ENCODE measurements around the gene RAP1GAP2. TPM values are rescaled to one million over a fixed set of nuclear protein-coding genes. Genes with fewer than 3 reads are reported as not detected.
A peak's percentile ranks its signal among the peaks of the same experiment; 100 is the strongest.

The RAP1GAP2 gene
- total RNA-seq, 1 experiment from 2014 or later, result 72.8 TPM

DNA sequence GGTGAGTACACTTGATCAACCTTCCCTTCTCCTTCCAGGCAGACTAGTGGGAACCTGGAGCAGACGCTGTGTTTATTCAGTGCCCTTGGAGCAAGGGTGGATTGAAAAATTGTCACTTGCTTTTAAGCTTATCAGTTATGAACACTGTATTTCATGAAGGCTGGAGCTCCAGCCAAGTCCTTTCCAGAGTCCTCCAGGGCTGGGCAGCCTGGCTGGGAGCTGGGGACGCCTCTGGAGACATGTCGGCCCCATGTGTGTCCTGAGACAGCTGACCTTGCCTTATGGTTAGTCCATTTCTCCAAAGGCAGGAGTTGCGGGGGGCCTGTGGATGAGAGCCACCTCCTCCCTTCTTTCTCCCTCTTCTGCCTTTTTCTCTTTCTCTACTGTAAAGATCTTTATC is 67.0 kb downstream of the RAP1GAP2 start:
- no peak for DNase-seq (ENCODE audit: low spot score)
- H3K9me3 Mint-ChIP-seq, result 0 out of 2 replicates have a peak, but pooled peaks cover 4% of the 10 kb centered on the region
- no peak overlapping the region for H3K4me3 Mint-ChIP-seq
- no peak for ATAC-seq
- ChIA-PET CTCF (interaction anchor here (1.0 to 2.6 kb wide), 4 partner anchors 11 to 149 kb away, joined by 4 to 17 read pairs (median 4); no protein-coding TSS in a partner anchor), POLR2A (no interaction called here)
- TF ChIP-seq, protein P1, sequence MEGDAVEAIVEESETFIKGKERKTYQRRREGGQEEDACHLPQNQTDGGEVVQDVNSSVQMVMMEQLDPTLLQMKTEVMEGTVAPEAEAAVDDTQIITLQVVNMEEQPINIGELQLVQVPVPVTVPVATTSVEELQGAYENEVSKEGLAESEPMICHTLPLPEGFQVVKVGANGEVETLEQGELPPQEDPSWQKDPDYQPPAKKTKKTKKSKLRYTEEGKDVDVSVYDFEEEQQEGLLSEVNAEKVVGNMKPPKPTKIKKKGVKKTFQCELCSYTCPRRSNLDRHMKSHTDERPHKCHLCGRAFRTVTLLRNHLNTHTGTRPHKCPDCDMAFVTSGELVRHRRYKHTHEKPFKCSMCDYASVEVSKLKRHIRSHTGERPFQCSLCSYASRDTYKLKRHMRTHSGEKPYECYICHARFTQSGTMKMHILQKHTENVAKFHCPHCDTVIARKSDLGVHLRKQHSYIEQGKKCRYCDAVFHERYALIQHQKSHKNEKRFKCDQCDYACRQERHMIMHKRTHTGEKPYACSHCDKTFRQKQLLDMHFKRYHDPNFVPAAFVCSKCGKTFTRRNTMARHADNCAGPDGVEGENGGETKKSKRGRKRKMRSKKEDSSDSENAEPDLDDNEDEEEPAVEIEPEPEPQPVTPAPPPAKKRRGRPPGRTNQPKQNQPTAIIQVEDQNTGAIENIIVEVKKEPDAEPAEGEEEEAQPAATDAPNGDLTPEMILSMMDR (IDR thresholded peaks at IDR 0.05), result no peak
- TF ChIP-seq GRHL2 (CRISPR knock-in tag; IDR thresholded peaks at IDR 0.05; ENCODE audit: insufficient replicate concordance, severe bottlenecking), result no peak
- TF ChIP-seq, protein P2, sequence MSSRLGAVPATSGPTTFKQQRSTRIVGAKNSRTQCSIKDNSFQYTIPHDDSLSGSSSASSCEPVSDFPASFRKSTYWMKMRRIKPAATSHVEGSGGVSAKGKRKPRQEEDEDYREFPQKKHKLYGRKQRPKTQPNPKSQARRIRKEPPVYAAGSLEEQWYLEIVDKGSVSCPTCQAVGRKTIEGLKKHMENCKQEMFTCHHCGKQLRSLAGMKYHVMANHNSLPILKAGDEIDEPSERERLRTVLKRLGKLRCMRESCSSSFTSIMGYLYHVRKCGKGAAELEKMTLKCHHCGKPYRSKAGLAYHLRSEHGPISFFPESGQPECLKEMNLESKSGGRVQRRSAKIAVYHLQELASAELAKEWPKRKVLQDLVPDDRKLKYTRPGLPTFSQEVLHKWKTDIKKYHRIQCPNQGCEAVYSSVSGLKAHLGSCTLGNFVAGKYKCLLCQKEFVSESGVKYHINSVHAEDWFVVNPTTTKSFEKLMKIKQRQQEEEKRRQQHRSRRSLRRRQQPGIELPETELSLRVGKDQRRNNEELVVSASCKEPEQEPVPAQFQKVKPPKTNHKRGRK (CRISPR knock-in tag; IDR thresholded peaks at IDR 0.05; ENCODE audit: borderline replicate concordance), result no peak
- TF ChIP-seq, protein P3, sequence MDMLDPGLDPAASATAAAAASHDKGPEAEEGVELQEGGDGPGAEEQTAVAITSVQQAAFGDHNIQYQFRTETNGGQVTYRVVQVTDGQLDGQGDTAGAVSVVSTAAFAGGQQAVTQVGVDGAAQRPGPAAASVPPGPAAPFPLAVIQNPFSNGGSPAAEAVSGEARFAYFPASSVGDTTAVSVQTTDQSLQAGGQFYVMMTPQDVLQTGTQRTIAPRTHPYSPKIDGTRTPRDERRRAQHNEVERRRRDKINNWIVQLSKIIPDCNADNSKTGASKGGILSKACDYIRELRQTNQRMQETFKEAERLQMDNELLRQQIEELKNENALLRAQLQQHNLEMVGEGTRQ (CRISPR knock-in tag; IDR thresholded peaks at IDR 0.05), result no peak
- no peak for TF ChIP-seq ZNF423 (CRISPR knock-in tag; IDR thresholded peaks at IDR 0.05)
- TF ChIP-seq MYBL2 (CRISPR knock-in tag; IDR thresholded peaks at IDR 0.05), result no peak
- TF ChIP-seq GABPB1 (CRISPR knock-in tag; IDR thresholded peaks at IDR 0.05), result no peak
- TF ChIP-seq ZNF138 (CRISPR knock-in tag; conservative IDR thresholded peaks at IDR 0.05), result no peak
- TF ChIP-seq, protein P4, sequence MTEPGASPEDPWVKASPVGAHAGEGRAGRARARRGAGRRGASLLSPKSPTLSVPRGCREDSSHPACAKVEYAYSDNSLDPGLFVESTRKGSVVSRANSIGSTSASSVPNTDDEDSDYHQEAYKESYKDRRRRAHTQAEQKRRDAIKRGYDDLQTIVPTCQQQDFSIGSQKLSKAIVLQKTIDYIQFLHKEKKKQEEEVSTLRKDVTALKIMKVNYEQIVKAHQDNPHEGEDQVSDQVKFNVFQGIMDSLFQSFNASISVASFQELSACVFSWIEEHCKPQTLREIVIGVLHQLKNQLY (CRISPR knock-in tag; IDR thresholded peaks at IDR 0.05), result no peak
- TF ChIP-seq CREM (CRISPR knock-in tag; IDR thresholded peaks at IDR 0.05), result no peak
- TF ChIP-seq, protein P5, sequence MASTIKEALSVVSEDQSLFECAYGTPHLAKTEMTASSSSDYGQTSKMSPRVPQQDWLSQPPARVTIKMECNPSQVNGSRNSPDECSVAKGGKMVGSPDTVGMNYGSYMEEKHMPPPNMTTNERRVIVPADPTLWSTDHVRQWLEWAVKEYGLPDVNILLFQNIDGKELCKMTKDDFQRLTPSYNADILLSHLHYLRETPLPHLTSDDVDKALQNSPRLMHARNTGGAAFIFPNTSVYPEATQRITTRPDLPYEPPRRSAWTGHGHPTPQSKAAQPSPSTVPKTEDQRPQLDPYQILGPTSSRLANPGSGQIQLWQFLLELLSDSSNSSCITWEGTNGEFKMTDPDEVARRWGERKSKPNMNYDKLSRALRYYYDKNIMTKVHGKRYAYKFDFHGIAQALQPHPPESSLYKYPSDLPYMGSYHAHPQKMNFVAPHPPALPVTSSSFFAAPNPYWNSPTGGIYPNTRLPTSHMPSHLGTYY (CRISPR knock-in tag; IDR thresholded peaks at IDR 0.05), result no peak
- peak overlapping the region; percentile 91 for H3K27ac Mint-ChIP-seq
- no peaks in the 10 kb centered on the region for H3K27me3 Mint-ChIP-seq (ENCODE audit: low read depth)
- H3K36me3 Mint-ChIP-seq, result peaks cover 10% of the 10 kb centered on the region
- H3K4me1 Mint-ChIP-seq, result peaks cover 67% of the 10 kb centered on the region

DNA sequence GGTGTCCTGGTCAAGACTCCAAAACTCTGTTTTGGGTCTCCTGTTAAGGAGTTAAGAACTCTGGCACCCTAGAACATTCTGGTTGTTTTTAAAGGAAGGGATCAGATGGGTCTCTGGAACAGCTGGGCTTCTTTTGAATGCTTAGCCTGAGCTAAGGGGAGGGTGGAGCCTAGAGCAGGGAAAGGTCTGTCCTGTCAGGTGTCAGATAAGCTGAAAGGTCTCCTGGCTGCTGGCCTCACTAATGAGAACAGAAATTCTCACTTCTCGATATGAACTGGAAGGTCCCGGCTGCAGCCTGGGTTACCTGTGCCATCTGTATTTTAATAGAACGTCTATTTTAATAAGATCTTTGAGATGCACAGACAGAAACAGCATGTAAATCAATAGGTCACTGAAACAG is 69.0 kb downstream of the RAP1GAP2 start:
- H3K36me3 Mint-ChIP-seq, result peaks cover 3% of the 10 kb centered on the region
- H3K4me3 Mint-ChIP-seq, result no peak overlapping the region
- ChIA-PET POLR2A (no interaction called here), CTCF (interaction anchor here (1.0 to 1.8 kb wide), 2 partner anchors 11 to 17 kb away, joined by 3 to 17 read pairs; no protein-coding TSS in a partner anchor)
- ATAC-seq (no peak), DNase-seq (ENCODE audit: low spot score) (no peak)
- H3K4me1 Mint-ChIP-seq, result peaks cover 75% of the 10 kb centered on the region
- no peaks in the 10 kb centered on the region for H3K27me3 Mint-ChIP-seq (ENCODE audit: low read depth)
- H3K9me3 Mint-ChIP-seq, result no peaks in the 10 kb centered on the region
- H3K27ac Mint-ChIP-seq, result peak overlapping the region; percentile 33; the same call in 1 of the 2 replicates
- no peak for TF ChIP-seq ZNF396 (CRISPR knock-in tag; IDR thresholded peaks at IDR 0.05; ENCODE audit: borderline replicate concordance)
- no peak for TF ChIP-seq TCF7 (CRISPR knock-in tag; IDR thresholded peaks at IDR 0.05; ENCODE audit: low read depth)
- TF ChIP-seq, protein P6, sequence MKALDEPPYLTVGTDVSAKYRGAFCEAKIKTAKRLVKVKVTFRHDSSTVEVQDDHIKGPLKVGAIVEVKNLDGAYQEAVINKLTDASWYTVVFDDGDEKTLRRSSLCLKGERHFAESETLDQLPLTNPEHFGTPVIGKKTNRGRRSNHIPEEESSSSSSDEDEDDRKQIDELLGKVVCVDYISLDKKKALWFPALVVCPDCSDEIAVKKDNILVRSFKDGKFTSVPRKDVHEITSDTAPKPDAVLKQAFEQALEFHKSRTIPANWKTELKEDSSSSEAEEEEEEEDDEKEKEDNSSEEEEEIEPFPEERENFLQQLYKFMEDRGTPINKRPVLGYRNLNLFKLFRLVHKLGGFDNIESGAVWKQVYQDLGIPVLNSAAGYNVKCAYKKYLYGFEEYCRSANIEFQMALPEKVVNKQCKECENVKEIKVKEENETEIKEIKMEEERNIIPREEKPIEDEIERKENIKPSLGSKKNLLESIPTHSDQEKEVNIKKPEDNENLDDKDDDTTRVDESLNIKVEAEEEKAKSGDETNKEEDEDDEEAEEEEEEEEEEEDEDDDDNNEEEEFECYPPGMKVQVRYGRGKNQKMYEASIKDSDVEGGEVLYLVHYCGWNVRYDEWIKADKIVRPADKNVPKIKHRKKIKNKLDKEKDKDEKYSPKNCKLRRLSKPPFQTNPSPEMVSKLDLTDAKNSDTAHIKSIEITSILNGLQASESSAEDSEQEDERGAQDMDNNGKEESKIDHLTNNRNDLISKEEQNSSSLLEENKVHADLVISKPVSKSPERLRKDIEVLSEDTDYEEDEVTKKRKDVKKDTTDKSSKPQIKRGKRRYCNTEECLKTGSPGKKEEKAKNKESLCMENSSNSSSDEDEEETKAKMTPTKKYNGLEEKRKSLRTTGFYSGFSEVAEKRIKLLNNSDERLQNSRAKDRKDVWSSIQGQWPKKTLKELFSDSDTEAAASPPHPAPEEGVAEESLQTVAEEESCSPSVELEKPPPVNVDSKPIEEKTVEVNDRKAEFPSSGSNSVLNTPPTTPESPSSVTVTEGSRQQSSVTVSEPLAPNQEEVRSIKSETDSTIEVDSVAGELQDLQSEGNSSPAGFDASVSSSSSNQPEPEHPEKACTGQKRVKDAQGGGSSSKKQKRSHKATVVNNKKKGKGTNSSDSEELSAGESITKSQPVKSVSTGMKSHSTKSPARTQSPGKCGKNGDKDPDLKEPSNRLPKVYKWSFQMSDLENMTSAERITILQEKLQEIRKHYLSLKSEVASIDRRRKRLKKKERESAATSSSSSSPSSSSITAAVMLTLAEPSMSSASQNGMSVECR (CRISPR knock-in tag; IDR thresholded peaks at IDR 0.05; ENCODE audit: borderline replicate concordance), result no peak
- no peak for TF ChIP-seq GRHL2 (CRISPR knock-in tag; IDR thresholded peaks at IDR 0.05; ENCODE audit: insufficient replicate concordance, severe bottlenecking)
- no peak for TF ChIP-seq MXD4 (CRISPR knock-in tag; IDR thresholded peaks at IDR 0.05; ENCODE audit: borderline replicate concordance)
- TF ChIP-seq, protein P7, sequence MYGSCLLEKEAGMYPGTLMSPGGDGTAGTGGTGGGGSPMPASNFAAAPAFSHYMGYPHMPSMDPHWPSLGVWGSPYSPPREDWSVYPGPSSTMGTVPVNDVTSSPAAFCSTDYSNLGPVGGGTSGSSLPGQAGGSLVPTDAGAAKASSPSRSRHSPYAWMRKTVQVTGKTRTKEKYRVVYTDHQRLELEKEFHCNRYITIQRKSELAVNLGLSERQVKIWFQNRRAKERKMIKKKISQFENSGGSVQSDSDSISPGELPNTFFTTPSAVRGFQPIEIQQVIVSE (CRISPR knock-in tag; IDR thresholded peaks at IDR 0.05; ENCODE audit: borderline replicate concordance), result no peak
- TF ChIP-seq NFYB (CRISPR knock-in tag; conservative IDR thresholded peaks at IDR 0.05; ENCODE audit: low read depth), result no peak
- TF ChIP-seq SMAD3 (CRISPR knock-in tag; IDR thresholded peaks at IDR 0.05; ENCODE audit: borderline replicate concordance), result no peak
- TF ChIP-seq PRRX2 (CRISPR knock-in tag; IDR thresholded peaks at IDR 0.05), result no peak
- no peak for TF ChIP-seq ZNF121 (CRISPR knock-in tag; IDR thresholded peaks at IDR 0.05)
- no peak for TF ChIP-seq NR2C2 (CRISPR knock-in tag; IDR thresholded peaks at IDR 0.05)
- TF ChIP-seq MYBL2 (CRISPR knock-in tag; IDR thresholded peaks at IDR 0.05), result no peak
- TF ChIP-seq TEAD4 (CRISPR knock-in tag; IDR thresholded peaks at IDR 0.05), result no peak
- TF ChIP-seq KAT7 (CRISPR knock-in tag; IDR thresholded peaks at IDR 0.05; ENCODE audit: borderline replicate concordance), result no peak
- no peak for TF ChIP-seq ZBTB21 (CRISPR knock-in tag; IDR thresholded peaks at IDR 0.05; ENCODE audit: borderline replicate concordance)
